GM21576 (cell line): Measurements from ENCODE around the gene LTBP1.
"Not testable (repeated sequence)": the region's sequence is repeated elsewhere in the genome, so short reads cannot be mapped to it uniquely, and the experiment has no call there.

Experiments
- ATAC-seq: cut with Tn5 transposase; IDR thresholded peaks from one replicate; pipeline ENCODE4 v1.9.1; 2021; ENCODE audit warnings: mild to moderate bottlenecking, moderate library complexity; ENCODE audit not compliant: unreplicated experiment

The LTBP1 gene

GRCh38 chr2:33441235-33441810 is 494.6 kb downstream of the LTBP1 start:
- ATAC-seq: peak; percentile 79

GRCh38 chr2:33442052-33442451 is 495.3 kb downstream of the LTBP1 start:
- ATAC-seq: not testable (repeated sequence)

GRCh38 chr2:33442528-33443079 is 495.9 kb downstream of the LTBP1 start:
- ATAC-seq: no peak

GRCh38 chr2:33443274-33443829 is 496.6 kb downstream of the LTBP1 start:
- no peak for ATAC-seq

DNA sequence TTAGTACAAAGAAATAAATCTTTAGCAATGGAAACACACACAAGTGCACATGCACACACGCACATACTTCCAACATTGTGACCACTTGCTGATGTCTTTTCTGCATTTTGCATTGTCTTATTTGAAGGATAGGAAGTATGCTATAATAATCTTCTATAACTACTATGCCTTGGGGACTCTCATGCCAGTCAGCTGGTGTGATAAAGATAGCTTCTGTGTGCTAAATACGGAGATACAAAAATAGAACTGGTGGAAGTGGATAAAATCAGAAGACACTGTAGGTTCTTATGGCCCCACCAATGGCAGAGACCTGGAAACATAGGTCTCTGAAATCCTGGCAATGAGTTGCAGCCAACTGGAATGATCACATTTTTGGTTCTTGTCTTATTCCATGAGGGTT is 498.2 kb downstream of the LTBP1 start:
- ATAC-seq: no peak

DNA sequence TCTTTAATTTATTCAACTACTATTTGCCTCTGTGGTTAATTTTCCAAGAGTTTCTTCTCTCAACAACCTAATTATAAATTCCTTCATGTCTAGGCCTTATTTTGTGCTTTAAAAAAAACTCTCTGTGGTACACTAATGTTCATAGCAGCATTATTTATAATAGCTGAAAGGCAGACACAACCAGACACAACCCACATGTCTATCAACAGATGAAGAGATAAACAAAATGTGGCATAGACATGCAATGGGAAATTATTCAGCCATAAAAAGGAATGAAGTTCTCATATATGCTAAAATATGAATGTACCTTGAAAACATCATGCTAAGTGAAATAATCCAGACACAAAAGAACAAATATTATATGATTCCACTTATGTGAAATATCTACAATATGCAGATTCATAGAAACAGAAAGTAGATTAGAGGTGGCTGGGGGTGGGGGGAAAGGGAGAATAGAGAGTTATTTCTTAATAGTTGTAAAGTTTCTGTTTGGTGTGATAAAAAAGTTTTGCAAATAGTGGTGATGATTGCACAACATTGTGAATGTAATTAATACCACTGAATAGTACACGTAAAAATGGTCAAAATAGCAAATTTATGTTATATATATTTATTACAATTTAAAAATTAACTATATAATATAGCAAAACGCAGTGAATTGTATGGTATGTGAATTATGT is 501.6 kb downstream of the LTBP1 start:
- no peak for ATAC-seq
